CD4-positive, alpha-beta T cell (primary cell): ENCODE measurements around the gene PGA5. TPM values are rescaled to one million over a fixed set of nuclear protein-coding genes. Genes with fewer than 3 reads are reported as not detected.
"Not testable (repeated sequence)": the region's sequence is repeated elsewhere in the genome, so short reads cannot be mapped to it uniquely, and the experiment has no call there.

Source experiments
- ATAC-seq: fragments of 200-7000 bp; cut with Tn5 transposase; one replicate; pipeline ENCODE4 v1.10.0; 2022; ENCODE audit warnings: mild to moderate bottlenecking; ENCODE audit not compliant: poor library complexity
- CTCF ChIA-PET: fragments of 350-600 bp; sonication (Branson Sonifier 250); formaldehyde crosslinking; loops from one replicate; lab custom pipeline; 2021; ENCODE audit warnings: antibody characterized with exemption, inconsistent platforms; lab: Charles Lee
- POLR2A ChIA-PET: fragments of 350-600 bp; sonication (Branson Sonifier 250); formaldehyde crosslinking; loops from one replicate; lab custom pipeline; 2021; ENCODE audit warnings: antibody characterized with exemption, inconsistent platforms; lab: Charles Lee
- DNase-seq, 14 experiments: peaks; one replicate each; pipeline ENCODE4 v3.0.0-alpha.2; 2013 to 2020; ENCODE audit warnings: mixed read lengths in 2 of 14
- H3K27ac ChIP-seq, 2 donors: one replicate each; pipeline versions ENCODE4 v1.5.1 to v1.7.0; 2013; ENCODE audit warnings: low read length in 2 of 2, low read depth in 1 of 2, mild to moderate bottlenecking in 1 of 2
- H3K27me3 ChIP-seq, 2 experiments: 1 replicate in 1 of 2; 2 replicates in 1 of 2; pipeline versions ENCODE4 v1.6.1 to v1.7.0; 2013; ENCODE audit warnings: low read length in 2 of 2, control low read depth in 1 of 2, mild to moderate bottlenecking in 1 of 2, moderate library complexity in 1 of 2; ENCODE audit not compliant: insufficient read depth in 2 of 2, control insufficient read depth in 1 of 2
- H3K36me3 ChIP-seq: one replicate; pipeline ENCODE4 v1.6.1; 2013; ENCODE audit warnings: low read length, control low read depth; ENCODE audit not compliant: insufficient read depth
- H3K4me1 ChIP-seq: one replicate; pipeline ENCODE4 v1.6.1; 2013; ENCODE audit warnings: low read length, control low read depth; ENCODE audit not compliant: insufficient read depth
- H3K4me3 ChIP-seq: one replicate; pipeline ENCODE4 v1.5.1; 2013; ENCODE audit warnings: mild to moderate bottlenecking, low read length, moderate library complexity
- H3K9me3 ChIP-seq, 2 experiments: 1 replicate in 1 of 2; 2 replicates in 1 of 2; pipeline versions ENCODE4 v1.6.1 to v1.7.0; 2013; ENCODE audit warnings: low read length in 2 of 2, mild to moderate bottlenecking in 2 of 2, control low read depth in 1 of 2, moderate library complexity in 1 of 2; ENCODE audit not compliant: control insufficient read depth in 1 of 2, insufficient read depth in 1 of 2
- H3K27ac Mint-ChIP-seq: one replicate; pipeline ENCODE4 v1.8.0; 2020; ENCODE audit warnings: mixed read lengths
- H3K27me3 Mint-ChIP-seq: one replicate; pipeline ENCODE4 v1.8.0; 2021; ENCODE audit warnings: mixed read lengths
- H3K36me3 Mint-ChIP-seq: one replicate; pipeline ENCODE4 v1.8.0; 2021; ENCODE audit warnings: low read depth, mixed read lengths
- H3K4me1 Mint-ChIP-seq: one replicate; pipeline ENCODE4 v1.8.0; 2021; ENCODE audit warnings: low read depth, mixed read lengths
- H3K4me3 Mint-ChIP-seq: one replicate; pipeline ENCODE4 v1.8.0; 2020; ENCODE audit warnings: mild to moderate bottlenecking, mixed read lengths
- H3K9me3 Mint-ChIP-seq: one replicate; pipeline ENCODE4 v1.8.0; 2020; ENCODE audit warnings: mixed read lengths
- intact Hi-C, 2 experiments: fragments of 100-400 bp; cut with DNase I in 1 of 2; cut with micrococcal nuclease in 1 of 2; formaldehyde crosslinking; loops; one replicate each; pipeline versions ENCODE4 v1.15.1 to v1.9.0; 2023 to 2025; cut with DNase I, micrococcal nuclease
- total RNA-seq, 174 experiments: library from RNA in 2 of 174; stranded (reverse) in 2 of 174; gene quantifications; one replicate each; pipeline ENCODE4 v1.2.3 and lab custom pipeline; 2021 to 2026

PGA5 gene
- total RNA-seq, 2 experiments from 2014 or later, result not detected

GRCh38 chr11:61207636-61208310 is 33.2 kb upstream of the PGA5 start:
- H3K9me3 ChIP-seq, H3K36me3 ChIP-seq, ATAC-seq, H3K27me3 Mint-ChIP-seq, H3K27me3 ChIP-seq, H3K4me1 Mint-ChIP-seq, H3K4me1 ChIP-seq, CTCF ChIA-PET, H3K27ac ChIP-seq, H3K4me3 ChIP-seq, H3K9me3 Mint-ChIP-seq, DNase-seq, H3K36me3 Mint-ChIP-seq, H3K4me3 Mint-ChIP-seq, H3K27ac Mint-ChIP-seq, POLR2A ChIA-PET: not testable (repeated sequence)
- intact Hi-C loops, result loop anchor here in 1 of 2 experiments (10.0 kb wide), 1 partner anchor 67 kb away; no protein-coding TSS in a partner anchor

DNA sequence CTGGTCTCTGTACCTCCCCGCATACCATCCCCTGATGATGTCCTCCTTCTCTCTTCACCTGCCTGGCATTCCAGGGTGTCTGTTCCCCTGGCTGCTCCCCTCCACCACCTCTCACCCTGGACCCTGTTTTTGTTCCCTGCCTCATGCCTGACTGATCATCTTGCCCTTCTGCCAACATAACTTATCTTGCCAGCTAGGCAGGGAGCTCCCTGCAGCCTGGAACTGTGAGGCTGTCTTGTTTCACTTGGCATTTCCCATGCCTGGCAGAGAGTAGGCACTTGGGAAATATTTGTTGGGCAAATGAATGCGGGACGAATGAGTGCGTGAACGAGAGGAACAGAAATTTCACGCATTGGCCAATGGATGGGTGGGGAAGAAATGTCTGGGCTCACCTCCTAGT is 30.3 kb upstream of the PGA5 start:
- H3K36me3 ChIP-seq, H3K27me3 Mint-ChIP-seq, H3K27ac Mint-ChIP-seq, H3K27me3 ChIP-seq, H3K9me3 ChIP-seq, H3K27ac ChIP-seq, H3K4me3 Mint-ChIP-seq, ATAC-seq, H3K4me3 ChIP-seq, H3K9me3 Mint-ChIP-seq, intact Hi-C loops, DNase-seq, H3K36me3 Mint-ChIP-seq, POLR2A ChIA-PET, H3K4me1 ChIP-seq, CTCF ChIA-PET, H3K4me1 Mint-ChIP-seq: not testable (repeated sequence)

GRCh38 chr11:61211327-61211952 is 29.5 kb upstream of the PGA5 start:
- H3K9me3 ChIP-seq, DNase-seq, H3K4me1 Mint-ChIP-seq, H3K27ac Mint-ChIP-seq, intact Hi-C loops, POLR2A ChIA-PET, H3K27me3 ChIP-seq, H3K36me3 Mint-ChIP-seq, CTCF ChIA-PET, H3K4me1 ChIP-seq, H3K27me3 Mint-ChIP-seq, H3K4me3 Mint-ChIP-seq, H3K9me3 Mint-ChIP-seq, ATAC-seq, H3K36me3 ChIP-seq, H3K4me3 ChIP-seq, H3K27ac ChIP-seq: not testable (repeated sequence)

DNA sequence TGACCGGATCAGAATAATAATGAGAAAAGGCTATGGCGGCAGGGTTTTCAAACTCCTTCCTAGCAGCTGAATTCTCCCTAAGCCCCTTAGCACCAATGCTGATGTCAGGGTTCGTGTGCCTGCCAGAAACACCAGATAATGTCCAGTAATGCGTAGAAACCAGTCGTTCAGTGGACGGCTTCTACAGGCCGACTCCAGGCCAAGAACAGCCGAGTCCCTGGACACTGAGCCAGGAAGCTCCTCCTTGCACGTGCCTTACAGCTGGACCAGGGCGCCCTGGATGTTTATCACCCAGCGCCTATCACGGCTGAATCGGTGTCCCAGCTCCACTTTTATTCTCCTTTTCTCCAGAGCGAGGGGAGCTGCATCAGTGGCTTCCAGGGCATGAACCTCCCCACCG is 28.8 kb upstream of the PGA5 start:
- H3K36me3 Mint-ChIP-seq, H3K36me3 ChIP-seq, H3K4me1 ChIP-seq, H3K27me3 Mint-ChIP-seq, CTCF ChIA-PET, H3K27me3 ChIP-seq, H3K9me3 ChIP-seq, H3K27ac ChIP-seq, POLR2A ChIA-PET, DNase-seq, ATAC-seq, H3K4me1 Mint-ChIP-seq, H3K27ac Mint-ChIP-seq, H3K9me3 Mint-ChIP-seq, intact Hi-C loops, H3K4me3 Mint-ChIP-seq, H3K4me3 ChIP-seq: not testable (repeated sequence)

DNA sequence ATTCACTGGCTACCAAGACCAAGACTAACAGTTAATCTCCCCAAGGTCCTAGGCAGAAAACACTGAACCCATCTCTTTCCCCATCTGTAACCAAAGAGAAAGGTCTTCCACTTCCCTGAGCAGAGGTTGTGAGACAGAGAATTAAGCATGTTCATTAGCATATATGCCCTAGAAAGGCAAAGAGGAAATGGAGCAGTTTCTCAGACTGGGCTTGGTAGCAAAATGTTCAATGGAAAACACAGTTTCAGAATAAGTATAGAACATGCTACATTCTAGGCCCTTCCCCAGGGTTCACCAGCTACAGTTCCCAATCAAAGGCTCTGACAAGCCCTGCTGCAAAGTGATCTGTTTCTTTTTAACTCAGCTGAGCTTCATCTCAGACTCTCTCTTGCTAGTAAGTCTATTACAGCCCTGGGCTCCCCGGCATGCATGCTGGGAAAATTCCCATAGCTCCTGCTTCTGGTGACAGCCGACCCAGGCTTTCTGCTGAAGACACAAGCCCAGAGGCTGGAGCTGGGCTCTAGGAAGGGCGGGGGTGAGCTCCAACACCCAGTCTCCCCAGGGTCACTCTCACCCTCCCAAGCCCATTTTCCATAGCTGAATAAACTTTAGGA is 27.2 kb upstream of the PGA5 start:
- H3K27ac ChIP-seq, H3K4me1 Mint-ChIP-seq, H3K9me3 Mint-ChIP-seq, H3K36me3 Mint-ChIP-seq, H3K9me3 ChIP-seq, H3K27ac Mint-ChIP-seq, H3K4me3 Mint-ChIP-seq, H3K4me1 ChIP-seq, H3K27me3 ChIP-seq, DNase-seq, H3K27me3 Mint-ChIP-seq, POLR2A ChIA-PET, CTCF ChIA-PET, H3K36me3 ChIP-seq, H3K4me3 ChIP-seq, ATAC-seq, intact Hi-C loops: not testable (repeated sequence)

DNA sequence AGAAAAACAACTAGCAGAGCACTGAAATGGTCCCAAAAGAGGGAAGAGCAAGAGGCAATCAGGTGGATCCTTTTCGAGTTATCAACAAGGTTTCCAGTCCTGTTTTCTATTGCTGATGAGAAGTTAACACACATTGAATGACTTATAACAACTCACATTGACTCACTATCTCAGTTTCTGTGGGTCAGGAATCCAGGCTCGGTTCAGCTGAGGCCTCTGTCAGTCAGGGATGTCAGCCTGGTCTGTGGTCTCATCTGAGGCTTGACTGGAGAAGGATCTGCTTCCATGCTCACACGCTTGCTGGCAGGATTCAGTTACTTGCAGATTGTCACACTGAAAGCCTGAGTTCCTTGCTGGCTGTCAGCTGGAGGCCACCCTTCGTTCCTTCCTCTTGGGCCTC is 22.7 kb upstream of the PGA5 start:
- H3K4me1 ChIP-seq, CTCF ChIA-PET: not testable (repeated sequence)

GRCh38 chr11:61219016-61219415 is 22.0 kb upstream of the PGA5 start:
- H3K27me3 Mint-ChIP-seq, H3K27ac Mint-ChIP-seq, ATAC-seq, H3K36me3 Mint-ChIP-seq, H3K36me3 ChIP-seq, H3K4me1 Mint-ChIP-seq, DNase-seq, H3K4me3 ChIP-seq, intact Hi-C loops, H3K4me3 Mint-ChIP-seq, H3K27me3 ChIP-seq, H3K9me3 Mint-ChIP-seq, CTCF ChIA-PET, H3K27ac ChIP-seq, H3K9me3 ChIP-seq, POLR2A ChIA-PET, H3K4me1 ChIP-seq: not testable (repeated sequence)

More for the DNA sequence above, 22.7 kb upstream of the PGA5 start:
- H3K36me3 ChIP-seq, H3K27ac Mint-ChIP-seq, POLR2A ChIA-PET, H3K9me3 ChIP-seq, H3K4me1 Mint-ChIP-seq, H3K27me3 ChIP-seq, H3K4me3 Mint-ChIP-seq, H3K4me3 ChIP-seq, ATAC-seq, H3K9me3 Mint-ChIP-seq, H3K27me3 Mint-ChIP-seq, DNase-seq, H3K36me3 Mint-ChIP-seq, intact Hi-C loops, H3K27ac ChIP-seq: not testable (repeated sequence)
